Effector CD4-positive, alpha-beta T cell (primary cell): Measurements from ENCODE around the gene IFI44L.

Source experiments
- DNase-seq: peaks from one replicate; pipeline ENCODE4 v3.0.0-alpha.2; 2020

IFI44L gene

DNA sequence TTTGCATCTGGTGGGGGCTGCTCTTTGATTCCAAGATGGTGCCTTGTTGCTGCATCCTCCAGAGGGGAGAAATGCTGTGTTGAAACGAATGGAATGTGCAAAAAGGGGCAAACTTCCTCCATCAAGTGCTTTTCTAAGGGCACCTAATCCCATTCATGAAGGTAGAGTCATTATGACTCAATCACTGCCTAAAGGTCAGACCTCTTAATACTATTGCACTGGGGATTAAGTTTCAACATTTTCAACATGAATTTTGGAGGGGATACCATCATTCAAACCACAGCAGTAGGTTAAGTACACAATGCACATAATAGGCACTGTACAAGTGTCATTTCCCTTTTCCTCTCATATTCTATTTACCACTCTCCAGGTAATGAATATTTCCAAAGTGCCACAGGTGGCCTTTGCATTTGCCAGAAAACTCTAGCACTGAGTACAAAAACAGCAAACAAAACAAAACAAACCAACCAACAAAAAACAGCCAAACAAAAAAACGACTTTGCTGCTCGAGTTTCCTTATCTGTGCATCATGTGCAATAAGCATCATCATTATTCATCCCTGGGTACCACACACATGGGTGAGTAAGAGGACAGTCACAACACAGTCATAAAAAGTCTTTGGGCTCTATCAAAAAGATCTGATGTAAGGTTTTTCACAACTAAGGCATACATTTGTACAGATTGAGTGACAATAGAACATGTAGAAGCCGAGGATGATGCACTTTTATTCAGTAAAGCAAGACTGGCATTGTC lies 71.9 kb downstream of the IFI44L start:
- DNase-seq, result no peak
